GM23338 (cell line): ENCODE data around the gene CYB5B.

Source experiments
- CREB1 ChIP-seq: fragments of 250-450 bp; sonication (Bioruptor Pico); IDR thresholded peaks from 2 replicates; pipeline ENCODE4 v1.5.0; 2020; ENCODE audit warnings: low read depth, mild to moderate bottlenecking, moderate library complexity
- EZH2 ChIP-seq: fragments of 200-600 bp; sonication (generic); IDR thresholded peaks from one replicate; pipeline ENCODE4 v1.8.0; 2017; ENCODE audit warnings: antibody characterized with exemption, mild to moderate bottlenecking, low read depth; ENCODE audit not compliant: unreplicated experiment
- EZH2phosphoT487 ChIP-seq: fragments of 200-600 bp; sonication (generic); IDR thresholded peaks from one replicate; pipeline ENCODE4 v1.8.1; 2018; ENCODE audit warnings: antibody characterized with exemption; ENCODE audit not compliant: unreplicated experiment
- JUNB ChIP-seq: IDR thresholded peaks from one replicate; pipeline ENCODE4 v1.6.1; 2016; ENCODE audit warnings: antibody characterized with exemption; ENCODE audit not compliant: unreplicated experiment
- NANOG ChIP-seq: IDR thresholded peaks from 2 replicates; pipeline ENCODE4 v1.6.1; 2016; ENCODE audit warnings: antibody characterized with exemption, borderline replicate concordance
- POLR2AphosphoS5 ChIP-seq: IDR thresholded peaks from 2 replicates; pipeline ENCODE4 v1.6.1; 2016; ENCODE audit warnings: antibody characterized with exemption, low read depth
- STAT1 ChIP-seq: IDR thresholded peaks from one replicate; pipeline ENCODE4 v1.6.1; 2016; ENCODE audit warnings: antibody characterized with exemption; ENCODE audit not compliant: unreplicated experiment
- ZNF114 ChIP-seq: fragments of 250-450 bp; sonication (Bioruptor Pico); IDR thresholded peaks from 2 replicates; pipeline ENCODE4 v1.5.0; 2020; ENCODE audit warnings: mild to moderate bottlenecking, moderate library complexity
- ZNF331 ChIP-seq: fragments of 250-450 bp; sonication (Bioruptor Pico); IDR thresholded peaks from 2 replicates; pipeline ENCODE4 v1.5.0; 2020; ENCODE audit warnings: low read depth, mild to moderate bottlenecking, moderate library complexity
- ZNF462 ChIP-seq: fragments of 250-450 bp; sonication (Bioruptor Pico); IDR thresholded peaks from 2 replicates; pipeline ENCODE4 v1.5.0; 2020; ENCODE audit warnings: mild to moderate bottlenecking, moderate library complexity
- TF ChIP-seq, protein P1 (sequence below), 2 experiments: fragments of 200-600 bp in 1 of 2; sonication (generic) in 1 of 2; conservative IDR thresholded peaks; 2 replicates each; pipeline versions ENCODE4 v1.5.1 to v1.6.1; 2016 to 2017; ENCODE audit warnings: antibody characterized with exemption in 2 of 2, low read depth in 2 of 2, mild to moderate bottlenecking in 2 of 2, moderate library complexity in 1 of 2
- TF ChIP-seq, protein P2 (sequence below): IDR thresholded peaks from one replicate; pipeline ENCODE4 v1.6.1; 2018; ENCODE audit warnings: antibody characterized with exemption; ENCODE audit not compliant: unreplicated experiment
- TF ChIP-seq, protein P3 (sequence below): IDR thresholded peaks from 2 replicates; pipeline ENCODE4 v1.6.1; 2016; ENCODE audit warnings: antibody characterized with exemption

DNA sequence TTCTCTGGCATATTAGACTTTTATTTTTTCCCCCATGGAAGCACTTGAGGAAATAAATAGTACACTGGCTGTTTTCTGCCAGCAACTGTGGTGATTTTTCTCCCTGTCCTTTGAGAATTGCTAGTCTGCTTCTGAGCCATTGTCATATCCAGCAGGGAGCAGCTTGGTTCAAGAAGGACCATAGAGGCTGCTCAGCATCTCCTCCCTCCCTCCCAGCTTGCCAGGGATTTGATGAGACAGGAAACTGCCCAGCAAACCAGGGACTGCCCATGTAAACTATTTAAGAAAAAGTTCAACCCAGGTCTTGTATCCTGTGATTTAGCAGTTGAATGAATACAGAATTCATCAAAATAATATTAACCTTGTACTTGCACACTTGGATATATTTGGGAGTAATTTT, 39.5 kb downstream of the CYB5B start:
- TF ChIP-seq, protein P1, sequence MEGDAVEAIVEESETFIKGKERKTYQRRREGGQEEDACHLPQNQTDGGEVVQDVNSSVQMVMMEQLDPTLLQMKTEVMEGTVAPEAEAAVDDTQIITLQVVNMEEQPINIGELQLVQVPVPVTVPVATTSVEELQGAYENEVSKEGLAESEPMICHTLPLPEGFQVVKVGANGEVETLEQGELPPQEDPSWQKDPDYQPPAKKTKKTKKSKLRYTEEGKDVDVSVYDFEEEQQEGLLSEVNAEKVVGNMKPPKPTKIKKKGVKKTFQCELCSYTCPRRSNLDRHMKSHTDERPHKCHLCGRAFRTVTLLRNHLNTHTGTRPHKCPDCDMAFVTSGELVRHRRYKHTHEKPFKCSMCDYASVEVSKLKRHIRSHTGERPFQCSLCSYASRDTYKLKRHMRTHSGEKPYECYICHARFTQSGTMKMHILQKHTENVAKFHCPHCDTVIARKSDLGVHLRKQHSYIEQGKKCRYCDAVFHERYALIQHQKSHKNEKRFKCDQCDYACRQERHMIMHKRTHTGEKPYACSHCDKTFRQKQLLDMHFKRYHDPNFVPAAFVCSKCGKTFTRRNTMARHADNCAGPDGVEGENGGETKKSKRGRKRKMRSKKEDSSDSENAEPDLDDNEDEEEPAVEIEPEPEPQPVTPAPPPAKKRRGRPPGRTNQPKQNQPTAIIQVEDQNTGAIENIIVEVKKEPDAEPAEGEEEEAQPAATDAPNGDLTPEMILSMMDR (conservative IDR thresholded peaks at IDR 0.05; ENCODE audit: low read depth in 2 of 2), result no peak
- TF ChIP-seq, protein P2, sequence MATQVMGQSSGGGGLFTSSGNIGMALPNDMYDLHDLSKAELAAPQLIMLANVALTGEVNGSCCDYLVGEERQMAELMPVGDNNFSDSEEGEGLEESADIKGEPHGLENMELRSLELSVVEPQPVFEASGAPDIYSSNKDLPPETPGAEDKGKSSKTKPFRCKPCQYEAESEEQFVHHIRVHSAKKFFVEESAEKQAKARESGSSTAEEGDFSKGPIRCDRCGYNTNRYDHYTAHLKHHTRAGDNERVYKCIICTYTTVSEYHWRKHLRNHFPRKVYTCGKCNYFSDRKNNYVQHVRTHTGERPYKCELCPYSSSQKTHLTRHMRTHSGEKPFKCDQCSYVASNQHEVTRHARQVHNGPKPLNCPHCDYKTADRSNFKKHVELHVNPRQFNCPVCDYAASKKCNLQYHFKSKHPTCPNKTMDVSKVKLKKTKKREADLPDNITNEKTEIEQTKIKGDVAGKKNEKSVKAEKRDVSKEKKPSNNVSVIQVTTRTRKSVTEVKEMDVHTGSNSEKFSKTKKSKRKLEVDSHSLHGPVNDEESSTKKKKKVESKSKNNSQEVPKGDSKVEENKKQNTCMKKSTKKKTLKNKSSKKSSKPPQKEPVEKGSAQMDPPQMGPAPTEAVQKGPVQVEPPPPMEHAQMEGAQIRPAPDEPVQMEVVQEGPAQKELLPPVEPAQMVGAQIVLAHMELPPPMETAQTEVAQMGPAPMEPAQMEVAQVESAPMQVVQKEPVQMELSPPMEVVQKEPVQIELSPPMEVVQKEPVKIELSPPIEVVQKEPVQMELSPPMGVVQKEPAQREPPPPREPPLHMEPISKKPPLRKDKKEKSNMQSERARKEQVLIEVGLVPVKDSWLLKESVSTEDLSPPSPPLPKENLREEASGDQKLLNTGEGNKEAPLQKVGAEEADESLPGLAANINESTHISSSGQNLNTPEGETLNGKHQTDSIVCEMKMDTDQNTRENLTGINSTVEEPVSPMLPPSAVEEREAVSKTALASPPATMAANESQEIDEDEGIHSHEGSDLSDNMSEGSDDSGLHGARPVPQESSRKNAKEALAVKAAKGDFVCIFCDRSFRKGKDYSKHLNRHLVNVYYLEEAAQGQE, result no peak
- TF ChIP-seq POLR2AphosphoS5 (no peak), JUNB (no peak), EZH2phosphoT487 (no peak), CREB1 (no peak), EZH2 (no peak), STAT1 (no peak), ZNF331 (CRISPR knock-in tag) (no peak), ZNF114 (CRISPR knock-in tag) (no peak), NANOG (no peak), ZNF462 (CRISPR knock-in tag) (no peak)
- TF ChIP-seq, protein P3, sequence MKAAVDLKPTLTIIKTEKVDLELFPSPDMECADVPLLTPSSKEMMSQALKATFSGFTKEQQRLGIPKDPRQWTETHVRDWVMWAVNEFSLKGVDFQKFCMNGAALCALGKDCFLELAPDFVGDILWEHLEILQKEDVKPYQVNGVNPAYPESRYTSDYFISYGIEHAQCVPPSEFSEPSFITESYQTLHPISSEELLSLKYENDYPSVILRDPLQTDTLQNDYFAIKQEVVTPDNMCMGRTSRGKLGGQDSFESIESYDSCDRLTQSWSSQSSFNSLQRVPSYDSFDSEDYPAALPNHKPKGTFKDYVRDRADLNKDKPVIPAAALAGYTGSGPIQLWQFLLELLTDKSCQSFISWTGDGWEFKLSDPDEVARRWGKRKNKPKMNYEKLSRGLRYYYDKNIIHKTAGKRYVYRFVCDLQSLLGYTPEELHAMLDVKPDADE, result no peak
